Panc1 (cell line): Measurements from ENCODE around the gene ARSG. TPM values are rescaled to one million over a fixed set of nuclear protein-coding genes. Genes with fewer than 3 reads are reported as not detected.
"Not testable (repeated sequence)": the region's sequence is repeated elsewhere in the genome, so short reads cannot be mapped to it uniquely, and the experiment has no call there.

ENCODE experiments used
- ATAC-seq: fragments of 200-7000 bp; cut with Tn5 transposase; 2 replicates; pipeline ENCODE4 v1.9.1; 2020; ENCODE audit warnings: mild to moderate bottlenecking, moderate library complexity
- BruUV-seq: library from RNA; stranded (reverse); fragments of 400-500 nt; replicated peaks from 2 replicates; lab custom pipeline; 2021; lab: Mats Ljungman, UMichigan
- CTCF ChIA-PET: fragments of 300-600 bp; sonication (Branson Sonifier 250); formaldehyde crosslinking; loops from one replicate; lab custom pipeline; 2022; ENCODE audit warnings: antibody characterized with exemption; lab: Charles Lee
- POLR2A ChIA-PET: fragments of 300-600 bp; sonication (Branson Sonifier 250); formaldehyde crosslinking; loops from one replicate; lab custom pipeline; 2022; ENCODE audit warnings: antibody characterized with exemption; lab: Charles Lee
- DNase-seq: peaks from one replicate; pipeline ENCODE4 v3.0.0-alpha.2; 2010; ENCODE audit warnings: low read depth, low spot score
- H3K27ac ChIP-seq: 2 replicates; pipeline ENCODE4 v1.5.1; 2011; ENCODE audit warnings: mild to moderate bottlenecking, low read length, inconsistent platforms
- H3K27me3 ChIP-seq: fragments of 200-500 bp; sonication (Bioruptor generic); 2 replicates; pipeline ENCODE4 v1.6.0; 2014; ENCODE audit warnings: low read length, inconsistent platforms; ENCODE audit not compliant: control insufficient read depth, insufficient read depth
- H3K36me3 ChIP-seq: fragments of 200-500 bp; sonication (Bioruptor generic); 2 replicates; pipeline ENCODE4 v1.5.1; 2014; ENCODE audit warnings: inconsistent platforms, mild to moderate bottlenecking, low read length, moderate library complexity; ENCODE audit not compliant: control insufficient read depth, insufficient read depth
- H3K4me1 ChIP-seq: 2 replicates; pipeline ENCODE4 v1.5.1; 2011; ENCODE audit warnings: inconsistent platforms, mild to moderate bottlenecking, low read length, moderate library complexity; ENCODE audit not compliant: control insufficient read depth, insufficient read depth
- H3K4me3 ChIP-seq, 2 experiments: 2 replicates each; pipeline ENCODE4 v1.5.1; 2011 to 2012; ENCODE audit warnings: low read depth in 2 of 2, low read length in 2 of 2, mild to moderate bottlenecking in 2 of 2, inconsistent platforms in 1 of 2, moderate library complexity in 1 of 2
- H3K9me3 ChIP-seq: fragments of 200-500 bp; sonication (Bioruptor generic); 2 replicates; pipeline ENCODE4 v1.5.1; 2014; ENCODE audit warnings: low read depth, mild to moderate bottlenecking, inconsistent platforms, low read length, moderate library complexity; ENCODE audit not compliant: control insufficient read depth, insufficient read depth
- CTCF ChIP-seq: fragments of 450-650 bp; IDR thresholded peaks from 2 replicates; pipeline ENCODE4 v1.5.1; 2017; ENCODE audit warnings: mild to moderate bottlenecking
- POLR2AphosphoS5 ChIP-seq: IDR thresholded peaks from 2 replicates; pipeline ENCODE4 v1.6.1; 2012; ENCODE audit warnings: mild to moderate bottlenecking, low read depth, low read length, moderate library complexity
- REST ChIP-seq, 2 experiments: IDR thresholded peaks; 2 replicates each; pipeline ENCODE4 v1.6.1; 2011 to 2012; ENCODE audit warnings: low read depth in 2 of 2, control low read depth in 1 of 2, low read length in 1 of 2, mild to moderate bottlenecking in 1 of 2, moderate library complexity in 1 of 2; ENCODE audit not compliant: insufficient read depth in 1 of 2
- SIN3A ChIP-seq: IDR thresholded peaks from 2 replicates; pipeline ENCODE4 v1.6.1; 2012; ENCODE audit warnings: low read depth, mild to moderate bottlenecking, low read length, moderate library complexity, borderline replicate concordance; ENCODE audit not compliant: insufficient read depth
- TCF7L2 ChIP-seq: IDR thresholded peaks from 2 replicates; pipeline ENCODE4 v1.6.1; 2011; ENCODE audit warnings: mild to moderate bottlenecking, low read depth, low read length, inconsistent platforms
- in situ Hi-C: cut with HindIII; loops from 2 replicates; pipeline ENCODE4 v1.10.0; 2016; ENCODE audit warnings: low sequenced_read_pairs, low pct_unique_long_range_greater_than_20kb
- intact Hi-C: fragments of 100-400 bp; cut with micrococcal nuclease; formaldehyde crosslinking; loops from one replicate; pipeline ENCODE4 v1.10.0; 2022; ENCODE audit not compliant: unreplicated experiment
- total RNA-seq: library from RNA; stranded (reverse); gene quantifications from one replicate; pipeline ENCODE4 v1.2.1, GENCODE V29; 2021; ENCODE audit not compliant: unreplicated experiment

ARSG gene
- total RNA-seq, 1 experiment from 2014 or later, result 2.3 TPM

GRCh38 chr17:68257934-68258333, 33.4 kb upstream of the ARSG start:
- Histone ChIP-seq H3K4me1 (no peaks in the 10 kb centered on the region; the same call in 1 of the 2 replicates), H3K36me3 (no peaks in the 10 kb centered on the region; the same call in 1 of the 2 replicates), H3K9me3 (no peaks in the 10 kb centered on the region), H3K4me3 (no peak overlapping the region), H3K27ac (no peak overlapping the region), H3K27me3 (no peaks in the 10 kb centered on the region)
- BruUV-seq, result no TSS peak
- in situ Hi-C loops (no loop called here), intact Hi-C loops (no loop called here)
- ChIA-PET POLR2A (no interaction called here), CTCF (no interaction called here)
- TF ChIP-seq CTCF, result no peak
- no peak for TF ChIP-seq SIN3A
- DNase-seq (no peak), ATAC-seq (no peak)

- H3K36me3 ChIP-seq, H3K4me1 ChIP-seq, H3K9me3 ChIP-seq, intact Hi-C loops, DNase-seq, H3K27me3 ChIP-seq, CTCF ChIA-PET, in situ Hi-C loops, POLR2A ChIA-PET, BruUV-seq: not testable (repeated sequence)
- peak; percentile 94 for ATAC-seq
- peak overlapping the region; percentile 9 to 26; a peak in 3 of 4 replicates for H3K4me3 ChIP-seq
- peak overlapping the region; percentile 74 for H3K27ac ChIP-seq
Measured at GRCh38 chr17:68258890-68259647, 32.2 kb upstream of the ARSG start.

GRCh38 chr17:68259648-68259951, 31.7 kb upstream of the ARSG start:
- in situ Hi-C loops, DNase-seq, H3K36me3 ChIP-seq, BruUV-seq, H3K9me3 ChIP-seq, CTCF ChIA-PET, intact Hi-C loops, H3K4me1 ChIP-seq, ATAC-seq, H3K27me3 ChIP-seq, POLR2A ChIA-PET: not testable (repeated sequence)
- Histone ChIP-seq H3K4me3 (peak overlapping the region in 1 of 2 experiments; percentile 9; a peak in 2 of 4 replicates), H3K27ac (0 out of 2 replicates have a peak overlapping the region, but pooled peaks have one; percentile 17)

- no peaks in the 10 kb centered on the region for H3K9me3 ChIP-seq
- no peak overlapping the region for H3K27ac ChIP-seq
- no peaks in the 10 kb centered on the region; the same call in 1 of the 2 replicates for H3K36me3 ChIP-seq
- TF ChIP-seq CTCF (no peak), TCF7L2 (no peak), POLR2AphosphoS5 (no peak), SIN3A (no peak), REST (IDR thresholded peaks at IDR 0.05; ENCODE audit: insufficient read depth in 1 of 2, low read depth in 2 of 2, low read length in 1 of 2) (no peak)
- CTCF ChIA-PET, result no interaction called here
- H3K27me3 ChIP-seq, result no peaks in the 10 kb centered on the region
- POLR2A ChIA-PET, result no interaction called here
- H3K4me1 ChIP-seq, result no peaks in the 10 kb centered on the region; the same call in 1 of the 2 replicates
- in situ Hi-C loops (no loop called here), intact Hi-C loops (loop anchor here (10.0 kb wide), 1 partner anchor 135 kb away; no protein-coding TSS in a partner anchor)
- ATAC-seq (no peak), DNase-seq (no peak)
- no peak overlapping the region for H3K4me3 ChIP-seq
- BruUV-seq, result no TSS peak
Measured at GRCh38 chr17:68260051-68260762, 31.1 kb upstream of the ARSG start.
